ACHN (cell line): ENCODE measurements around the gene MAGEB16.

Experiments used
- DNase-seq: peaks from one replicate; pipeline ENCODE4 v3.0.0-alpha.2; 2015
- in situ Hi-C: cut with HindIII; loops from 2 replicates; pipeline ENCODE4 v1.10.0; 2017; ENCODE audit warnings: low sequenced_read_pairs, low pct_ligation_motif_present, low pct_unique_long_range_greater_than_20kb

The MAGEB16 gene

DNA sequence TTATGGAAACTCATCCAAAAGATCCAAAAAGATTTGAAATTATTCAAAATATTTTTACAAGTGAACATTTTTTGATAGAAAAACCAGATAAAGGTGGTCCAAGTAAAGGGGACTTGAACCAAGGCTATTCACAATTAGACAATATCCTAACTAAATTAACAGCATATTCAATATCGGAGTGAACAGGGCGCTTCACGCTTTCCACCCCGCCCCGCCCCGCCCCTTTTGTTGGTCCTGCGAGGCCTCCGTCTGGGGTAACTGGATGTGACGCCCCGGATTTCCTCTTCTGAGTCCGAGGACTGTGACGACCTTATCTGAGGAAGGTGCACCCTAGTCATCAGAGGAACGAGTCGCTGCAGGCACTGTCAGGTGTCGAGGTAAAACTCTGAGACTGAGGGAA is at the start of gene MAGEB16:
TSS of gene MAGEB16 (plus strand) at position 301 of the 400 bp plus-strand sequence. CDS start 3,855 bp downstream, outside the sequence.
- in situ Hi-C loops, result no loop called here
- DNase-seq, result no peak

GRCh38 chrX:35773958-35774564 is 24.1 kb upstream of the MAGEB16 start:
- DNase-seq, result no peak
- in situ Hi-C loops, result no loop called here

DNA sequence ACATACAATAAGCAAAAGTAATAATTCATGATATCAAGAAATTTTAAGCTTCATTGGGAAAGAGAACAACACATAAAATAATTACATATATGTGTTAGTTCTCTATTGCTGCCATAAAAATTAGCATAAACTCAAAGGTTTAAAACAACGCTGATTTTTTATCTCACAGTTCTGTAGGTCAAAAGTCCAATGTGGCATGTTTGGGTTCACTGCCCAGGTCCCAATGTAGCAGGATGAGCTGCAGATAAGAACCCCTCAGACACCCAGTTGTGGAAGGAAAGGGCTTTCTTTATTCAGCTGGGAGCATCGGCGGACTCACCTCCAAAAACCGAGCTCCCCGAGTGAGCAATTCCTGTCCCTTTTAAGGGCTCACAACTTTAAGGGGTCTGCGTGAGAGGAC is 13.1 kb upstream of the MAGEB16 start:
- DNase-seq, result no peak
- in situ Hi-C loops, result no loop called here

DNA sequence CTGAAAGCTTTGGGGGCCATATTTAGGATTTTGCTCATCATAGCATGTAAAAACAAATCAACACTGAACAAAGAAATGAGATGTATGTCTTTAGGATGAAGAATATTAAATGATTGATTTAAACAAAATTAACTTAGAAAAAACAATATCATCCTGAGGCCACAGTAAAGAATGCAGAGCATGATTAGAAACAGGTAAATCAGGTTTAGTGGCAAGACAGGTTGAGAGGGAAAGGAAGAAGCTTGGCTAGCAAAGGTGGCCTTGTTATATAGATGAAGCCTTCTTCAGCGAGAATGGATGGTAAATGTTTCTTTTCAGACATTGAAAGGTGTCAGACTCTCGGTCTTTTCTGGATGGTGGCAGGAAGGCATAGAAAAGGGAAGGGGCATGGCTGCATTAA is 11.9 kb upstream of the MAGEB16 start:
- in situ Hi-C loops, result no loop called here
- DNase-seq, result no peak

DNA sequence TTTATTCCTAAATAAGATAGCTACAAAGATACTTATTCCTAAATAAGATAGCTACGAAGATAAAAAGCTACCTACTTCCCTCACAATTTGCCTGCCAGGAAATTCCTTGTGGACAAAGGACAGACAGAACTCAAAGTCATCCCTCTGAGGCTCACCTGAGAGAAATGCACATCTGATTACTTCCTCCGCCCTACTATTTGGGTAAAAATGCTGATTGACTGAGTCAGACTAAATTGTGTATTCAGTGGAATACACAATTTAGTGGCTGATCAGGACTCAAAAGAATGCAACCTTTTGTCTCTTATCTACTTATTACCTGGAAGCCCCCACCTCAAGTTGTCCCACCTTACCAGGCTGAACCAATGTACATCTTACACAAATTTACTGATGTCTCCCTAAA is 10.3 kb upstream of the MAGEB16 start:
- in situ Hi-C loops, result no loop called here
- no peak for DNase-seq

DNA sequence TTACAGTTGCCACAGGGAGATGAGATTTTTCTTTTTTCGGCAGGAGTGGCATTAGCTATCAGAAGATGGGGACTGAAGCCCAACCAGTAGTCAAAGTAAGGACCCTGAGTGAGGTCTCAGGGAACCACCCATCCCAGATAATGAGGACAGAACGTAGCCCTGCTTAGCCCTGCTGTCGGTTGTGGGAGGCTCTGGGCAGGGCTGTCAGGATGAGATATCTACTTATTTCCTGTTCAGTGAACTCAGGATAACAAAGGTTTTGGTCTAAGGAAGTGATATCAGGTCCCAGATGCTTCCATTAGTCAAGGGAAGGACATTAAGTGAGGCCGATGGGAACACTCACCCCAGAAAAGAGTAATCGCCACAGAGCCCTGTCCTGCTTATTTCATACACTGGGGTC is 2.3 kb downstream of the MAGEB16 start:
- DNase-seq, result no peak
- in situ Hi-C loops, result no loop called here

GRCh38 chrX:35809781-35810180 is 11.6 kb downstream of the MAGEB16 start:
- no peak for DNase-seq
- in situ Hi-C loops, result no loop called here

- in situ Hi-C loops, result no loop called here
- no peak for DNase-seq
Measured at GRCh38 chrX:35819241-35819640, 21.1 kb downstream of the MAGEB16 start.

DNA sequence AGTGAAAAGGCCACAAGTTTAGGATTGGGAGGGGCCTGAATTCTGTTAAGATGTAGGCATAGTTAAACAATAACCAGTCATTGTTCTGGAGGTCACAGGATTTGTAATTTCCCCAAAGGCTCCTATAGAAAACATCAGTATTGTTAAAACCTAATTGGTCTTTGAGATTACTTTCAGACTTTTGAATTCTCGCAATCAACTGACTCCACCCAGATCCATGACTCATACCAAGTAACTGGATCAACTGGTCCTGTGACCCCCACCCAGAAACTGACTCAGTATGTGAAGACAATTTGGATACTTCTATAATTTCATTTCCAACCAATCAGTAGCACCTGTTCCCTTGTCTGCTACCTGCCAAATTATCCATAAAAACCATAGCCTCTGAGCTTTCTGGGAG is 28.4 kb downstream of the MAGEB16 start:
- in situ Hi-C loops, result no loop called here
- no peak for DNase-seq

DNA sequence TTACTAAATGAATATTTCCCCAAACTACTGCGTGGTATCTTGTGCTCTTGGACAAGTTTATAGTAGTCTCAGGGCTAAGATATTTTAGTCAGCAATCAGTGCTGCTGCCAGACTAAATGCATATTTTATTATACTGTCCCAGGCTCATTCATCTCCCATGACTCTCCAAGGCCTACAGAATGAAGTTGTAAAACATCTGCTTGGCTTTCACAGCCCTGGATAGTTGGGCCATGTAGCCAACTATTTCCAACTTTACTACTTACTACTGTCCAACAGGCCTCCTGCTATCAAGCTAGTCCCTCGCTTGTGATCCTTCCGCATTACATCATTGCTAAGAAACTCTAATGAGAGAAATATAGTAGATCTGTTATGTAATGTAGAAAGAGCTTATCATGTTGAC is 31.4 kb downstream of the MAGEB16 start:
- no peak for DNase-seq
- in situ Hi-C loops, result no loop called here

GRCh38 chrX:35841872-35842271 is 43.7 kb downstream of the MAGEB16 start:
- no peak for DNase-seq
- in situ Hi-C loops, result no loop called here

- in situ Hi-C loops, result no loop called here
- DNase-seq, result no peak
Measured at GRCh38 chrX:35842674-35843073, 44.5 kb downstream of the MAGEB16 start.

DNA sequence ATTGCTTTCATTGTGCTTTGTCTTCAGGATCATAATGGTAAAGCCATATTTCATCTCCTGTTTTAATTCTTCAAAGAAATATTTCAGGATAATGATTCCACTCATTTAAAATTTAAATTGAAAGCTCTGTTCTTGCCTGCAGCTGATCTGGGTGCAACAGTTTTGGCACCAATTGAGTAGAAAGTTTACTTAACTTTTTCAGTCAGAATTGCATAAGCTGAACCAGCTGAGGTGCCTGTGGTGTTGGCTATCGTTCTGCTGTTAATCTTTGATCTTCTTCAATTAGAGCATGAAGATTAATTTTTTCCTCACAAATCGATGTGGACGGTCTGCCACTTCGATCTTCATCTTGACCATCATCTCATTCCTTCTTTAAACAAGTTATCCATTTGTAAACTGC is 49.6 kb downstream of the MAGEB16 start:
- DNase-seq, result no peak
- in situ Hi-C loops, result no loop called here
